GM13977 (cell line): ENCODE data around the gene IQCM.

ENCODE experiments used
- DNase-seq: peaks from one replicate; pipeline ENCODE4 v3.0.0; 2012; ENCODE audit warnings: low spot score
- CTCF ChIP-seq: IDR thresholded peaks from 2 replicates; pipeline ENCODE4 v1.5.1; 2012; ENCODE audit warnings: mild to moderate bottlenecking, control low read depth; ENCODE audit not compliant: insufficient read depth; ENCODE audit errors: extremely low read depth, missing control alignments
- in situ Hi-C: fragments of 300-500 bp; cut with MboI; formaldehyde crosslinking; loops from one replicate; pipeline ENCODE4 v1.12.0; 2022; ENCODE audit warnings: low sequenced_read_pairs, low pct_unique_long_range_greater_than_20kb, mixed read lengths, inconsistent platforms; ENCODE audit not compliant: unreplicated experiment

IQCM gene

GRCh38 chr4:149702414-149703293 lies 113.0 kb downstream of the IQCM start:
- in situ Hi-C loops: no loop called here
- TF ChIP-seq CTCF: no peak
- DNase-seq: no peak

DNA sequence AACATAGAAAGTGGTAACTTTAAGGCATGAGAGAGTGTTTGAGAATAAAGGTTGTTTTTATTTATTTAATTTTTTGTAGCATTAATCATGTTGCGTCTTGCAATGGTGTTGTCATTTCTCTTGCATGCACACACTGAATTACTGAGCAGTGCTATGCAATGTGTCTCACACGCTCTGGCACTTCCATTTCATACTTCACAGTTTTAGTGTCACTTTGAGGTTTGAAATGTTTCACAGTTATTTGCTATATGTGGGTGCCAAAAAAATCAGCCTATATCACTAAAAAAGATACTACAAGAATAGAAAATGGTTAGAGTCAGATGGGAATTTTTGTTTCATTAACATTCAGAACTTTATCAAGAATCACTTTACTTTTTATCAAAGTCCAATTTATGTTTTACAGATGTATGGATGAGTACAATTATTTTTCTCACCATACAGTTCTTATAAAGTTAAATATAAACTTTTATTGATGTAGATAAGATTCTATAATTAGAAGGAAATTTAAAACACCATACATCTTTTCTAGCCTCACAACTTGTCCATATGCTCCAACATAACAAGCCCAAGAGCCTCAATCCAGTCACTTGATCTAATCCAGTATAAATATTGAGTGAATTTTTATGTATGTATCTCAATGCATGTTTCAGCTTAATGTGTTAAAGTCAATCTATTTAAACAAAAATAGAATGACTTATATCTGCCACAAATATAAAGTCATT lies 114.0 kb downstream of the IQCM start:
- in situ Hi-C loops: no loop called here
- TF ChIP-seq CTCF: no peak
- DNase-seq: no peak

DNA sequence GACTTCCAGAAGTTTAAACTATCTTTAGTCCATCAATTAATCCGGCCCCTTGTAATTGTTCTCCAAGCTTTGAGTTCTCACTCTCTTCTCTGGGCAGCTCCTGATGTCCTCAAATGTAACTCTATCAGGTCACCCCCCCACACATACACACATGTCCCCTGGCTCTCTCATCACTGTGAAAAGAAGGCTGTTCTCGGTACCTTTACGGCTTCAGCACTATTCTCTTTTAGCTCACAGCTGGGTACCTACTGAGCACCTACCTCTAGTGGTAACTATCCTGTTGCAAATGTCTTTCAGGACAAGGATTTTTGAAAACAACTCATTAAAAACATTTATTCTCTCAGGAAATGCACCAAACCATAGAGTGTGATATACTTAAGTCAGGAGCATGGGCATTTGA lies 115.4 kb downstream of the IQCM start:
- in situ Hi-C loops: no loop called here
- no peak for TF ChIP-seq CTCF

DNA sequence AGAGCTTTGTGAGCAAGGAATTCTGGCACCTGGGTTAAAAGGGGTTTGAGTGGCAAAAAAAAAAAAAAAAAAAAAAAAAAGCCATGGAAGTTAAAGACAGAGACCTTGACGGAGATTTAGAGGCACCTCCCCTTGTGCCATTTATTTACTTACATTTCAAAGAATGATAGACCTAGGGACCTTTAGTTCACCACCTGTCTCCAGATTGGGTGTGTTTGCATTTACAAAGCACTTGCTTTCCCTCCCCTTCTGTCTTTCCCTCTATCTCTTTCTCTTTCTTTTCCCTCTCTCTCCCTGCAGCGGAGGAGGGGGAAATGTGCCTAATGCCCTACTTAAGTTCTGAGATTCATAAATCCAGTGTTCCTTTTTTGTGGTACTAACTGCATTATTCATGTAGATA lies 116.0 kb downstream of the IQCM start:
- TF ChIP-seq CTCF: no peak
- DNase-seq: no peak
- in situ Hi-C loops: no loop called here

More for the DNA sequence above, 115.4 kb downstream of the IQCM start:
- DNase-seq: no peak

DNA sequence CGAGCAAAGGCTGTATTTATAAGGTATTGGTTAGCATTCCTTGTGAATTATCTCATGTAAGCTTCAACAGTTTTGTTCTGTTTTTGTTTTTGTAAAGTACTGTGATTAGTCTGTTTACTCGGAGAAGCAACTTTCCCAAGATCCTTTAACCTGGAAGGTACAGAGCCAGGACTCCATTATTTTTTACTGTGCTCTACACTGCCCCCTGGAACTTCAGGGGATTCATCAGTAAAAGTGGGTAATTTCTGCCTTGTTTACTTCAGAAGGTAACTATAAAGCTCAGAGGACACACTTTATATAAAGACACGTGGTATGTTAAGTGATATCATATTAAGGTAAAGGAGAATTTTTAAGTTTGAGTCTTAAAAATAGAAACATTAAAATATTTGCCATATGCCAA lies 124.9 kb downstream of the IQCM start:
- TF ChIP-seq CTCF: no peak
- in situ Hi-C loops: no loop called here
- no peak for DNase-seq

DNA sequence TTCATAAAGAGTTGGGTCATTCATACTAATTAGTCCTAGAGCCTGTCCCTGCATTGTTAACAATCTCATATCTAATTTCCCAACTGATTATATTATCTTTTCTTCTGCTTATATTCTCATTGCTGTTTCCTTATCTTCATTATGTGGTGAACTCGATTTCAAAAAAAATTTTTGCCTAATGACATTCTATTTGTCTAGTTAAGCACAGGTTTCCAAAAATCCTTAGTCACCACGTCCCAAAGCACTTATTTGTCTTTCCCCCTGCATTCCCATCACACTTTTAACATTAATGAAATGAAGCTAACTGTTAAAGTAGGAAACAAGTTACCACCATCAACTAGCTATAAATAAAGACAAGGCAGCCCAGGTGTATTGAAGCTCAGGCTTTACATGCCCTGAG lies 131.1 kb downstream of the IQCM start:
- DNase-seq: no peak
- no peak for TF ChIP-seq CTCF
- in situ Hi-C loops: no loop called here
